Measurements from ENCODE around the gene CNIH2. TPM values are rescaled to one million over a fixed set of nuclear protein-coding genes. Genes with fewer than 3 reads are reported as not detected.

The CNIH2 gene
- total and polyA plus RNA-seq, 2 of the 13 experiments (the other 11 are each of a cell fraction or from before 2014, with no cell fraction given): 0.60 to 0.69 TPM

DNA sequence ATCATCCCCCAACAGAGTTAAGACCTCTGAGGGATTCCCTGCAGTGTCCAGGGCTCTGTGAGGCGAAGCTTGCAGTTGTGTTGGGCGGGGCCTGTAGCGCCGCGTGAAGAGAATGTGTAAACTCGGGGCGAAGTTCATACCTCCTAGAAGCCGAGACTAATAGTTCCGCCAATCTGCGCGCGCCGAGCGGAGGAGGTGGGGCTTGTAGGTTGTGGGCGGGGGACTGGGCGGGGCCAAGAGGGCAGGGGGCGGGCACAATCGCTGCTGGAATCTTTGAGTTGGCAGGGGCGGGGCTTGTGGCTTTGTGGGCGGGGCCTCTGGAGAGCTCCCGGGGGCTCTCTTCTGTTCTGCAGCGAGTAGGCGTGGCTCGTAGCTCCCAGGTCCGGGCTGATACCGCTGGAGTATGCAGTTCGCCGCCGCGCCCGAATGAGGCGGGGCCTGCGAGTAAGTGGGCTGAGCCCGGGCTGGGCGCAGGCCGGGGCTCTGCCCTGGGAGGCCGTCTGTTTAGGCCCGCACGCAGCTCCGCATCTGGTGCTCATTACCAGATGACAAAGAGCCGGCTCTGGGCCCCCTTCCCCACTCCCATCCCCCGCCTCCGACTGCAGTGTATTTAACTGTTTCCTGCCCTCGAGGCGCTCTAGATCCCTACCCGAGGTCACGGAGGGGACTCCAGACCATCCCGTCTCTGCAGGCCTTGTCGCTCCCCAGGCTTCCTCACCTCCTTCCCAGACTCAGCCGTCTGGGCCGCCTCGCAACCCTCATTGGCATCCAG lies 34.8 kb downstream of the CNIH2 start (continued):
- TF ChIP-seq, protein P1, sequence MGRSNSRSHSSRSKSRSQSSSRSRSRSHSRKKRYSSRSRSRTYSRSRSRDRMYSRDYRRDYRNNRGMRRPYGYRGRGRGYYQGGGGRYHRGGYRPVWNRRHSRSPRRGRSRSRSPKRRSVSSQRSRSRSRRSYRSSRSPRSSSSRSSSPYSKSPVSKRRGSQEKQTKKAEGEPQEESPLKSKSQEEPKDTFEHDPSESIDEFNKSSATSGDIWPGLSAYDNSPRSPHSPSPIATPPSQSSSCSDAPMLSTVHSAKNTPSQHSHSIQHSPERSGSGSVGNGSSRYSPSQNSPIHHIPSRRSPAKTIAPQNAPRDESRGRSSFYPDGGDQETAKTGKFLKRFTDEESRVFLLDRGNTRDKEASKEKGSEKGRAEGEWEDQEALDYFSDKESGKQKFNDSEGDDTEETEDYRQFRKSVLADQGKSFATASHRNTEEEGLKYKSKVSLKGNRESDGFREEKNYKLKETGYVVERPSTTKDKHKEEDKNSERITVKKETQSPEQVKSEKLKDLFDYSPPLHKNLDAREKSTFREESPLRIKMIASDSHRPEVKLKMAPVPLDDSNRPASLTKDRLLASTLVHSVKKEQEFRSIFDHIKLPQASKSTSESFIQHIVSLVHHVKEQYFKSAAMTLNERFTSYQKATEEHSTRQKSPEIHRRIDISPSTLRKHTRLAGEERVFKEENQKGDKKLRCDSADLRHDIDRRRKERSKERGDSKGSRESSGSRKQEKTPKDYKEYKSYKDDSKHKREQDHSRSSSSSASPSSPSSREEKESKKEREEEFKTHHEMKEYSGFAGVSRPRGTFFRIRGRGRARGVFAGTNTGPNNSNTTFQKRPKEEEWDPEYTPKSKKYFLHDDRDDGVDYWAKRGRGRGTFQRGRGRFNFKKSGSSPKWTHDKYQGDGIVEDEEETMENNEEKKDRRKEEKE (IDR thresholded peaks at IDR 0.05): no peak
- TF ChIP-seq SALL1 (CRISPR knock-in tag; IDR thresholded peaks at IDR 0.05) (peak; percentile 34), ELF3 (CRISPR knock-in tag; IDR thresholded peaks at IDR 0.05) (0 out of 2 replicates have a peak, but pooled peaks have one; percentile 13), SMYD3 (CRISPR knock-in tag; IDR thresholded peaks at IDR 0.05) (no peak), RFX5 (IDR thresholded peaks at IDR 0.05; ENCODE audit: low read depth, low read length) (no peak), ZGPAT (CRISPR knock-in tag; IDR thresholded peaks at IDR 0.05) (no peak; the same call in 1 of the 2 replicates), SPEN (CRISPR knock-in tag; IDR thresholded peaks at IDR 0.05; ENCODE audit: low read depth) (peak; percentile 23; the same call in 1 of the 2 replicates), NFKBIZ (CRISPR knock-in tag; IDR thresholded peaks at IDR 0.05) (0 out of 2 replicates have a peak, but pooled peaks have one; percentile 22), PTBP1 (IDR thresholded peaks at IDR 0.05; ENCODE audit: low read depth, low read length, poor library complexity, severe bottlenecking) (no peak), ZNF431 (CRISPR knock-in tag; IDR thresholded peaks at IDR 0.05; ENCODE audit: borderline replicate concordance, low read depth) (no peak), ATF5 (CRISPR knock-in tag; IDR thresholded peaks at IDR 0.05; ENCODE audit: low read depth) (no peak), ARID4A (CRISPR knock-in tag; IDR thresholded peaks at IDR 0.05; ENCODE audit: borderline replicate concordance) (peak; percentile 47; the same call in 1 of the 2 replicates), ZNF652 (CRISPR knock-in tag; IDR thresholded peaks at IDR 0.05; ENCODE audit: borderline replicate concordance, low read depth) (peak; percentile 93), ZNF484 (CRISPR knock-in tag; IDR thresholded peaks at IDR 0.05; ENCODE audit: borderline replicate concordance, low read depth) (no peak), RFX3 (CRISPR knock-in tag; IDR thresholded peaks at IDR 0.05) (no peak), TBL1XR1 (IDR thresholded peaks at IDR 0.05; ENCODE audit: borderline replicate concordance, low read length, partially characterized antibody) (no peak), ZNF556 (CRISPR knock-in tag; IDR thresholded peaks at IDR 0.05; ENCODE audit: borderline replicate concordance) (no peak)

Data from HepG2 (cell line).